ENCODE data around the gene HSF2BP. TPM values are rescaled to one million over a fixed set of nuclear protein-coding genes. Genes with fewer than 3 reads are reported as not detected.

HSF2BP gene
- total RNA-seq, 1 experiment from 2014 or later, result 1.5 TPM

GRCh38 chr21:43575473-43575844 is 83.8 kb downstream of the HSF2BP start:
- no peak overlapping the region for H3T11ph ChIP-seq (ENCODE audit: low read length)
- no peak overlapping the region for H3K14ac ChIP-seq (ENCODE audit: insufficient read depth, low read length)
- no peaks in the 10 kb centered on the region for H3K23me2 ChIP-seq (ENCODE audit: insufficient read length, low read depth, low read length, poor library complexity, severe bottlenecking)
- no peak overlapping the region for H4K8ac ChIP-seq (replicated peaks; ENCODE audit: insufficient read length, low read depth, low read length)
- no peak overlapping the region for H3K27ac ChIP-seq (ENCODE audit: insufficient read length, low read depth, low read length)
- H4K91ac ChIP-seq (ENCODE audit: insufficient read length, low read depth, low read length), result no peak overlapping the region
- no peak overlapping the region for H3K23ac ChIP-seq (ENCODE audit: insufficient read length, low read depth, low read length)
- peaks cover 5 to 7% of the 10 kb centered on the region in 2 experiments for H3K4me1 Mint-ChIP-seq
- H2BK5ac ChIP-seq (ENCODE audit: insufficient read length, low read length), result no peak overlapping the region
- H3K27ac Mint-ChIP-seq, result no peak overlapping the region
- H3K9me3 ChIP-seq (ENCODE audit: control insufficient read depth, low read depth, low read length), result no peaks in the 10 kb centered on the region
- H3K9me3 Mint-ChIP-seq, result no peaks in the 10 kb centered on the region
- H2AFZ ChIP-seq (ENCODE audit: low read length), result no peak overlapping the region
- TF ChIP-seq CTCF (conservative IDR thresholded peaks at IDR 0.05), result no peak
- no peak overlapping the region for H3K56ac ChIP-seq (ENCODE audit: insufficient read length, low read depth, low read length)
- no peaks in the 10 kb centered on the region for H3K27me3 ChIP-seq (ENCODE audit: insufficient read depth, low read length)
- no peak for DNase-seq
- H2AK5ac ChIP-seq (ENCODE audit: insufficient read length, low read length), result no peak overlapping the region
- H3K4me3 Mint-ChIP-seq, result no peak overlapping the region
- H3K4ac ChIP-seq (ENCODE audit: low read depth, low read length), result no peak overlapping the region
- no peak overlapping the region for H3K18ac ChIP-seq (ENCODE audit: insufficient read length, low read depth, low read length)
- no peaks in the 10 kb centered on the region for H4K20me1 ChIP-seq (ENCODE audit: control insufficient read depth, insufficient read depth, insufficient read length)
- no peaks in the 10 kb centered on the region for H3K79me1 ChIP-seq (ENCODE audit: insufficient read depth, low read depth, low read length, poor library complexity, severe bottlenecking)
- no peak overlapping the region for H2BK12ac ChIP-seq (ENCODE audit: insufficient read length, low read depth, low read length)
- H3K27me3 Mint-ChIP-seq (ENCODE audit: low read depth), result no peaks in the 10 kb centered on the region; the same call in none of the 2 replicates
- WGBS (ENCODE audit: extremely low coverage, insufficient read length, low lambda C conversion rate), result no CpG with 5 or more reads among the region's 3 CpGs
- no peak overlapping the region for H2BK20ac ChIP-seq (ENCODE audit: low read depth, low read length, poor library complexity, severe bottlenecking)
- H4K5ac ChIP-seq (ENCODE audit: insufficient read length, low read depth, low read length), result no peak overlapping the region
- H3K36me3 Mint-ChIP-seq (ENCODE audit: insufficient read depth in 1 of 3, low read depth in 3 of 3), result peaks cover 0 to 3% (median 0%) of the 10 kb centered on the region in 3 experiments; a peak in 1 of 7 replicates
- H2BK15ac ChIP-seq (ENCODE audit: low read depth, low read length), result no peak overlapping the region
- no peaks in the 10 kb centered on the region for H3K4me1 ChIP-seq (ENCODE audit: insufficient read depth, low read length)
- H3K9ac ChIP-seq (ENCODE audit: extremely low read depth, insufficient read length, low read length), result no peak overlapping the region
- no peak overlapping the region for H3K4me2 ChIP-seq (ENCODE audit: insufficient read depth, insufficient read length, low read length)
- no peaks in the 10 kb centered on the region for H3K79me2 ChIP-seq (ENCODE audit: insufficient read depth, low read length)
- no peak overlapping the region for H2BK120ac ChIP-seq (ENCODE audit: low read depth, low read length, poor library complexity, severe bottlenecking)
